ENCODE data around the gene CMTM7.
A peak's percentile ranks its signal among the peaks of the same experiment; 100 is the strongest.
"Not testable (repeated sequence)": the region's sequence is repeated elsewhere in the genome, so short reads cannot be mapped to it uniquely, and the experiment has no call there.

CMTM7 gene

GRCh38 chr3:32438596-32439344 lies 47.1 kb downstream of the CMTM7 start:
- DNase-seq = no peak

GRCh38 chr3:32439421-32439820 lies 47.8 kb downstream of the CMTM7 start:
- DNase-seq = not testable (repeated sequence)

GRCh38 chr3:32440611-32441350 lies 49.1 kb downstream of the CMTM7 start:
- no peak for DNase-seq

- DNase-seq = no peak
Measured at GRCh38 chr3:32442766-32443165, 51.1 kb downstream of the CMTM7 start.

GRCh38 chr3:32443478-32443877 lies 51.8 kb downstream of the CMTM7 start:
- DNase-seq = no peak

- no peak for DNase-seq
Measured at GRCh38 chr3:32447865-32448400, 56.3 kb downstream of the CMTM7 start.

- DNase-seq = no peak
Measured at GRCh38 chr3:32448686-32449474, 57.2 kb downstream of the CMTM7 start.

- DNase-seq = no peak
Measured at GRCh38 chr3:32449691-32450090, 58.0 kb downstream of the CMTM7 start.

GRCh38 chr3:32450426-32450825 lies 58.8 kb downstream of the CMTM7 start:
- DNase-seq = no peak

GRCh38 chr3:32450992-32451659 lies 59.5 kb downstream of the CMTM7 start:
- no peak for DNase-seq

- DNase-seq = no peak
Measured at GRCh38 chr3:32452009-32452408, 60.4 kb downstream of the CMTM7 start.

- no peak for DNase-seq
Measured at GRCh38 chr3:32453346-32453745, 61.7 kb downstream of the CMTM7 start.

- no peak for DNase-seq
Measured at GRCh38 chr3:32454111-32454510, 62.5 kb downstream of the CMTM7 start.

GRCh38 chr3:32454731-32455608 lies 63.3 kb downstream of the CMTM7 start:
- DNase-seq = no peak

GRCh38 chr3:32455609-32456428 lies 64.2 kb downstream of the CMTM7 start:
- no peak for DNase-seq

GRCh38 chr3:32456429-32457130 lies 64.9 kb downstream of the CMTM7 start:
- DNase-seq = no peak

GRCh38 chr3:32457971-32458471 lies 66.4 kb downstream of the CMTM7 start:
- DNase-seq = peak; percentile 75 to 78

GRCh38 chr3:32459450-32459849 lies 67.8 kb downstream of the CMTM7 start:
- no peak for DNase-seq

GRCh38 chr3:32460031-32460749 lies 68.5 kb downstream of the CMTM7 start:
- DNase-seq = peak; percentile 19 to 30

All from Kasumi-1 (cell line).